ENCODE results near the gene NUMB. TPM values are rescaled to one million over a fixed set of nuclear protein-coding genes. Genes with fewer than 3 reads are reported as not detected.
A peak's percentile ranks its signal among the peaks of the same experiment; 100 is the strongest.

NUMB gene
- total RNA-seq, 2 experiments from 2014 or later, result 18.6 to 87.8 TPM

- TF ChIP-seq, protein P1, sequence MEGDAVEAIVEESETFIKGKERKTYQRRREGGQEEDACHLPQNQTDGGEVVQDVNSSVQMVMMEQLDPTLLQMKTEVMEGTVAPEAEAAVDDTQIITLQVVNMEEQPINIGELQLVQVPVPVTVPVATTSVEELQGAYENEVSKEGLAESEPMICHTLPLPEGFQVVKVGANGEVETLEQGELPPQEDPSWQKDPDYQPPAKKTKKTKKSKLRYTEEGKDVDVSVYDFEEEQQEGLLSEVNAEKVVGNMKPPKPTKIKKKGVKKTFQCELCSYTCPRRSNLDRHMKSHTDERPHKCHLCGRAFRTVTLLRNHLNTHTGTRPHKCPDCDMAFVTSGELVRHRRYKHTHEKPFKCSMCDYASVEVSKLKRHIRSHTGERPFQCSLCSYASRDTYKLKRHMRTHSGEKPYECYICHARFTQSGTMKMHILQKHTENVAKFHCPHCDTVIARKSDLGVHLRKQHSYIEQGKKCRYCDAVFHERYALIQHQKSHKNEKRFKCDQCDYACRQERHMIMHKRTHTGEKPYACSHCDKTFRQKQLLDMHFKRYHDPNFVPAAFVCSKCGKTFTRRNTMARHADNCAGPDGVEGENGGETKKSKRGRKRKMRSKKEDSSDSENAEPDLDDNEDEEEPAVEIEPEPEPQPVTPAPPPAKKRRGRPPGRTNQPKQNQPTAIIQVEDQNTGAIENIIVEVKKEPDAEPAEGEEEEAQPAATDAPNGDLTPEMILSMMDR (conservative IDR thresholded peaks at IDR 0.05; ENCODE audit: low read length), result no peak
- TF ChIP-seq EZH2phosphoT487 (IDR thresholded peaks at IDR 0.05; ENCODE audit: borderline replicate concordance, low read depth, low read length), result no peak
- H4K20me1 ChIP-seq (ENCODE audit: insufficient read depth, low read length), result no peaks in the 10 kb centered on the region
- ChIA-PET CTCF (ENCODE audit: unreplicated experiment) (no interaction called here), POLR2A (interaction anchor here (1.1 kb wide), 1 partner anchor 148 kb away, joined by 4 read pairs; no protein-coding TSS in a partner anchor)
- no peak overlapping the region for H3K4me2 ChIP-seq (ENCODE audit: low read length)
- intact Hi-C loops (cut with micrococcal nuclease; ENCODE audit: unreplicated experiment), result no loop called here
- DNase-seq (ENCODE audit: low spot score), result no peak
- peaks cover 44% of the 10 kb centered on the region for H3K4me1 ChIP-seq (ENCODE audit: insufficient read depth, low read length, poor library complexity, severe bottlenecking)
- H3K4me3 ChIP-seq (ENCODE audit: low read depth, low read length, poor library complexity, severe bottlenecking), result no peak overlapping the region
- no peaks in the 10 kb centered on the region for H3K9me3 ChIP-seq (ENCODE audit: low read length)
- H3K27ac ChIP-seq (ENCODE audit: low read depth, low read length, poor library complexity, severe bottlenecking), result no peak overlapping the region
- no peaks in the 10 kb centered on the region for H3K36me3 ChIP-seq (ENCODE audit: insufficient read depth, low read length)
- no peaks in the 10 kb centered on the region for H3K79me2 ChIP-seq (ENCODE audit: insufficient read depth, low read depth, low read length)
- H2AFZ ChIP-seq (ENCODE audit: low read length), result no peak overlapping the region
- H3K9me2 ChIP-seq (ENCODE audit: insufficient read depth, low read length), result no peaks in the 10 kb centered on the region
- BruUV-seq (replicated peaks), result no TSS peak
Observed at GRCh38 chr14:73307261-73307660, 151.1 kb downstream of the NUMB start.

- no peak overlapping the region for H3K4me3 ChIP-seq (ENCODE audit: low read depth, low read length, poor library complexity, severe bottlenecking)
- H3K4me2 ChIP-seq (ENCODE audit: low read length), result no peak overlapping the region
- no peaks in the 10 kb centered on the region for H3K9me2 ChIP-seq (ENCODE audit: insufficient read depth, low read length)
- no peak overlapping the region for H3K27ac ChIP-seq (ENCODE audit: low read depth, low read length, poor library complexity, severe bottlenecking)
- no peak for DNase-seq (ENCODE audit: low spot score)
- H3K79me2 ChIP-seq (ENCODE audit: insufficient read depth, low read depth, low read length), result no peaks in the 10 kb centered on the region
- H2AFZ ChIP-seq (ENCODE audit: low read length), result no peak overlapping the region
- POLR2A ChIA-PET, result interaction anchor here (0.7 to 1.0 kb wide), 2 partner anchors 12 to 37 kb away, joined by 3 read pairs; no protein-coding TSS in a partner anchor
- intact Hi-C loops (cut with micrococcal nuclease; ENCODE audit: unreplicated experiment), result no loop called here
- no peaks in the 10 kb centered on the region for H4K20me1 ChIP-seq (ENCODE audit: insufficient read depth, low read length)
- CTCF ChIA-PET (ENCODE audit: unreplicated experiment), result interaction anchor here (1.1 kb wide), 1 partner anchor 13 kb away, joined by 3 read pairs; no protein-coding TSS in a partner anchor
- peaks cover 32% of the 10 kb centered on the region for H3K4me1 ChIP-seq (ENCODE audit: insufficient read depth, low read length, poor library complexity, severe bottlenecking)
- H3K36me3 ChIP-seq (ENCODE audit: insufficient read depth, low read length), result no peaks in the 10 kb centered on the region
- no TSS peak for BruUV-seq (replicated peaks)
- no peak for TF ChIP-seq EZH2phosphoT487 (IDR thresholded peaks at IDR 0.05; ENCODE audit: borderline replicate concordance, low read depth, low read length)
- TF ChIP-seq, protein P1 (conservative IDR thresholded peaks at IDR 0.05; ENCODE audit: low read length), result no peak
- no peaks in the 10 kb centered on the region for H3K9me3 ChIP-seq (ENCODE audit: low read length)
Observed at GRCh38 chr14:73305499-73305898, 152.8 kb downstream of the NUMB start.

DNA sequence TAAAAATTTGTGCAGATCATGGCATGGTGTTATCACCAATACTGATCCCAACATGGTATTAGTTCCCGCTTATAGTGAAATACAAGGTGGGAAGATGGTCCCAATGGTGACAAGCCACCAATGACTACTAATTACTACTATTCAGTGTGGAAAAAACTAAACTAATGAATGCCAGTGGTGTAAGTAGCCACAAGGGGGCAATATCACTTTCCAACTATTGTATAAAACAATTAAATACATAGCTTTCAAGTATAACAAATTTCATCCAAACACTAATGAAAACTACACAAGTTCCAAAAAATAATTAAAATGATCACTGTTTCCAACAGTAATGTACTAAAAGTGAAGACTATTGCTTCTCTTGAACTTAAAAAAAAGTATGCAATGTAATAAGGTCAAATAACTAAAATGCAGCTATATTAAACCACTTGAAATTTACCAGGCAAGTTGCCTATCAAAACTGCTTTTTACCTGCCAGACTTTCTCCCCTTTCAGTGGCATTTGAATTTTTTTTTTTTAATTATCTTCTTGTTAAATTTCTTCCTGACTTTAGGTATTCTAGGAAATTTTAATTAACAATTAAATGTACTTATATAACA is 163.0 kb downstream of the NUMB start:
- H3K36me3 ChIP-seq (ENCODE audit: insufficient read depth, low read length), result peaks cover 7% of the 10 kb centered on the region; the same call in 1 of the 2 replicates
- CTCF ChIA-PET (ENCODE audit: unreplicated experiment), result interaction anchor here (0.6 to 2.0 kb wide), 5 partner anchors 9 to 181 kb away, joined by 3 to 11 read pairs (median 4); no protein-coding TSS in a partner anchor
- TF ChIP-seq, protein P1 (conservative IDR thresholded peaks at IDR 0.05; ENCODE audit: low read length), result peak; percentile 95
- no peak for TF ChIP-seq EZH2phosphoT487 (IDR thresholded peaks at IDR 0.05; ENCODE audit: borderline replicate concordance, low read depth, low read length)
- POLR2A ChIA-PET, result interaction anchor here (0.6 to 1.2 kb wide), 8 partner anchors 26 to 683 kb away, joined by 3 to 5 read pairs (median 4); partner anchors contain the start of gene NUMB
- no peaks in the 10 kb centered on the region for H4K20me1 ChIP-seq (ENCODE audit: insufficient read depth, low read length)
- H3K4me2 ChIP-seq (ENCODE audit: low read length), result no peak overlapping the region
- no peaks in the 10 kb centered on the region for H3K4me1 ChIP-seq (ENCODE audit: insufficient read depth, low read length, poor library complexity, severe bottlenecking)
- intact Hi-C loops (cut with micrococcal nuclease; ENCODE audit: unreplicated experiment), result loop anchor here (1.0 to 5.0 kb wide), 2 partner anchors 123 to 177 kb away; no protein-coding TSS in a partner anchor
- no peak overlapping the region for H2AFZ ChIP-seq (ENCODE audit: low read length)
- no peak overlapping the region for H3K4me3 ChIP-seq (ENCODE audit: low read depth, low read length, poor library complexity, severe bottlenecking)
- no peaks in the 10 kb centered on the region for H3K79me2 ChIP-seq (ENCODE audit: insufficient read depth, low read depth, low read length)
- H3K9me2 ChIP-seq (ENCODE audit: insufficient read depth, low read length), result no peaks in the 10 kb centered on the region
- no peaks in the 10 kb centered on the region for H3K9me3 ChIP-seq (ENCODE audit: low read length)
- no peak overlapping the region for H3K27ac ChIP-seq (ENCODE audit: low read depth, low read length, poor library complexity, severe bottlenecking)
- no TSS peak for BruUV-seq (replicated peaks)
- peak; percentile 76 for DNase-seq (ENCODE audit: low spot score)
